ENCODE results near the gene SLC16A7. TPM values are rescaled to one million over a fixed set of nuclear protein-coding genes. Genes with fewer than 3 reads are reported as not detected.
A peak's percentile ranks its signal among the peaks of the same experiment; 100 is the strongest.
"Not testable (repeated sequence)": the region's sequence is repeated elsewhere in the genome, so short reads cannot be mapped to it uniquely, and the experiment has no call there.

The SLC16A7 gene
- total and polyA plus RNA-seq, 5 donors from 2014 or later, result 20.8 to 38.5 (median 24.1) TPM

- peak overlapping the region in 2 of 3 donors; percentile 8 to 20 for H3K27ac Mint-ChIP-seq
- DNase-seq (no peak), ATAC-seq (ENCODE audit: low read depth in 2 of 2) (no peak)
- H3K36me3 Mint-ChIP-seq, result peaks cover 18% of the 10 kb centered on the region
- H3K9me3 Mint-ChIP-seq, result no peaks in the 10 kb centered on the region
- H3K36me3 ChIP-seq (ENCODE audit: control insufficient read depth, insufficient read depth, low read length), result peaks cover 7% of the 10 kb centered on the region
- peaks cover 4% of the 10 kb centered on the region for H3K27me3 Mint-ChIP-seq
- H3K4me3 ChIP-seq (ENCODE audit: low read depth, low read length), result no peak overlapping the region
- H3K9me3 ChIP-seq (ENCODE audit: control insufficient read depth in 2 of 2, low read length in 2 of 2), result no peaks in the 10 kb centered on the region
- no peak overlapping the region for H3K27ac ChIP-seq (ENCODE audit: insufficient read depth, low read length, poor library complexity, severe bottlenecking)
- peak overlapping the region in 1 of 4 donors; percentile 59 for H3K4me3 Mint-ChIP-seq
- peaks cover 29 to 78% (median 57%) of the 10 kb centered on the region in 4 donors for H3K4me1 Mint-ChIP-seq
- H3K27me3 ChIP-seq (ENCODE audit: control insufficient read depth, insufficient read depth, low read length), result no peaks in the 10 kb centered on the region
- peaks cover 23% of the 10 kb centered on the region for H3K4me1 ChIP-seq (ENCODE audit: control insufficient read depth, insufficient read depth, low read length, poor library complexity, severe bottlenecking)
Measured at GRCh38 chr12:59600171-59600570, 4.3 kb downstream of the SLC16A7 start.

DNA sequence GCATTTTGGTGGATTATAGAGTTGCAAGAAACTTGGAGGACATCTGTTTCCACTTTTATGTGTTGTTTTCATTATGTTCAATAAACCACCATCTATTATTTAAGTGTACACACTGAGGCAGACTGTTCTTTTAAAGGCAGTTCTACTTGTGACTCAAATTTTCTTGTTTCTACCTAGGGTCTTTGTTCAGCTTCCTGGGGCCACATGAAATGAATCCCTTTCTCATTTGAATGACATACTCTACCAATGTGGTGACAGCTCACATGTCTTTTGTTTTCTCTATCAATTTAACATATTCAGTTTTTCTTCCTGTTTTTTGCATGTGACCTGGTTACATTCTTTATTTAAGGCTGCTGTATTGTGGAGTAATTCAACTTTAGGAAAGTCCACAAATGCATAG, 7.9 kb downstream of the SLC16A7 start:
- H3K36me3 ChIP-seq (ENCODE audit: control insufficient read depth, insufficient read depth, low read length), result peaks cover 7% of the 10 kb centered on the region
- DNase-seq, result no peak
- H3K27ac ChIP-seq (ENCODE audit: insufficient read depth, low read length, poor library complexity, severe bottlenecking), result no peak overlapping the region
- Mint-ChIP-seq H3K27ac (peak overlapping the region in 1 of 3 donors; percentile 14), H3K9me3 (no peaks in the 10 kb centered on the region), H3K27me3 (no peaks in the 10 kb centered on the region), H3K4me3 (no peak overlapping the region), H3K4me1 (peaks cover 30 to 68% (median 54%) of the 10 kb centered on the region in 4 donors), H3K36me3 (peaks cover 29% of the 10 kb centered on the region)
- no peaks in the 10 kb centered on the region for H3K9me3 ChIP-seq (ENCODE audit: control insufficient read depth in 2 of 2, low read length in 2 of 2)
- ATAC-seq (ENCODE audit: low read depth in 2 of 2), result no peak
- H3K27me3 ChIP-seq (ENCODE audit: control insufficient read depth, insufficient read depth, low read length), result no peaks in the 10 kb centered on the region
- H3K4me1 ChIP-seq (ENCODE audit: control insufficient read depth, insufficient read depth, low read length, poor library complexity, severe bottlenecking), result peaks cover 5% of the 10 kb centered on the region
- no peak overlapping the region for H3K4me3 ChIP-seq (ENCODE audit: low read depth, low read length)

GRCh38 chr12:59612823-59613434, 17.1 kb downstream of the SLC16A7 start:
- peaks cover 6 to 21% (median 14%) of the 10 kb centered on the region in 4 donors for H3K4me1 Mint-ChIP-seq
- DNase-seq; H3K27me3 ChIP-seq (ENCODE audit: control insufficient read depth, insufficient read depth, low read length); H3K4me3 ChIP-seq (ENCODE audit: low read depth, low read length); H3K27ac ChIP-seq (ENCODE audit: insufficient read depth, low read length, poor library complexity, severe bottlenecking); ATAC-seq (ENCODE audit: low read depth in 2 of 2); H3K27me3 Mint-ChIP-seq; H3K27ac Mint-ChIP-seq; H3K4me1 ChIP-seq (ENCODE audit: control insufficient read depth, insufficient read depth, low read length, poor library complexity, severe bottlenecking): not testable (repeated sequence)
- peaks cover 0 to 22% (median 7%) of the 10 kb centered on the region in 7 donors for H3K9me3 Mint-ChIP-seq
- Histone ChIP-seq H3K36me3 (ENCODE audit: control insufficient read depth, insufficient read depth, low read length) (peaks cover 29% of the 10 kb centered on the region), H3K9me3 (ENCODE audit: control insufficient read depth in 2 of 2, low read length in 2 of 2) (peaks cover 17 to 28% of the 10 kb centered on the region in 2 experiments)
- H3K36me3 Mint-ChIP-seq, result peaks cover 49% of the 10 kb centered on the region
- peak overlapping the region in 1 of 4 donors; percentile 61 for H3K4me3 Mint-ChIP-seq

DNA sequence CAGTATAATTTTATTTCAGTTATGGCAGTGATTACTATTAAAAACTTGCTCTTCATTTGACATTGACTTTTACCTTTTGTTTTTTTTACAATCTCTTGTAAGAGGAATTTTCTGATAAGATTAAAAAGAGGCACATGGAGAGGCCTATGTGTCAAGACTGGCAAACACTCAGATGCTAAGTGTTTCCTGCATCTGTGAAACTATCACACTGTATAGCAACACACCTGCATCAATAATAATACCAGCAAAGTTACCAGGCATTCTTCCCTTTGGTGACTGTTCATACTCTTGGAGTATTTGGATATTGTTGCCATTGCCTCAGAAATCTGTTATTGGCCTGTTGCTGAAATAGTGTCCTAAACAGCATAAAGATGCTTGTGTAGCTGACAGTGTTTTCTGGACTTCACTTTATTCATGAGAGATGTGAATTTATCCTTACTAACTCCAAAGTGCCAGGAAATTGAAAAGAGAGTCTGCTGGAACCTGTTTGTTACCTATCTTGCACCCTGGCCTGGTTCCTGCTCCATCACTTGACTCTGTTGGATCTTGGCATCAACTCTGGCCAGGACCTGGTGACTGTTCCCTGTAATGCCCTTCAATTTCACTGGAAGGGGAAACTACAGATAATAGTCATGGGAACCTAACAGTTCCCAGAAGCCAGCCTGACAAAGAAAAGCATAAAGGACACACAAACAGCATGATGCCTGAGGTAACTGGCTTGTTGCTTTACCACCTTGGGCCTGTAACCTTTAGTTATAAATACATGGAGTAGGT, 19.8 kb downstream of the SLC16A7 start:
- H3K4me1 Mint-ChIP-seq, result peaks cover 15 to 42% (median 32%) of the 10 kb centered on the region in 4 donors

GRCh38 chr12:59619461-59620240, 23.8 kb downstream of the SLC16A7 start:
- Mint-ChIP-seq H3K36me3 (peaks cover 8% of the 10 kb centered on the region), H3K4me3 (peak overlapping the region in 1 of 4 donors; percentile 23)

More for the DNA sequence above, 19.8 kb downstream of the SLC16A7 start:
- no peak for DNase-seq
- ATAC-seq (ENCODE audit: low read depth in 2 of 2), result no peak
- Mint-ChIP-seq H3K27ac (peak overlapping the region; percentile 23 to 80 (median 36)), H3K36me3 (peaks cover 33% of the 10 kb centered on the region), H3K9me3 (peaks cover 0 to 20% (median 5%) of the 10 kb centered on the region in 7 donors), H3K27me3 (no peaks in the 10 kb centered on the region), H3K4me3 (no peak overlapping the region)
- Histone ChIP-seq H3K4me1 (ENCODE audit: control insufficient read depth, insufficient read depth, low read length, poor library complexity, severe bottlenecking) (peaks cover 3% of the 10 kb centered on the region), H3K4me3 (ENCODE audit: low read depth, low read length) (no peak overlapping the region), H3K27ac (ENCODE audit: insufficient read depth, low read length, poor library complexity, severe bottlenecking) (no peak overlapping the region), H3K36me3 (ENCODE audit: control insufficient read depth, insufficient read depth, low read length) (peaks cover 22% of the 10 kb centered on the region), H3K27me3 (ENCODE audit: control insufficient read depth, insufficient read depth, low read length) (no peaks in the 10 kb centered on the region), H3K9me3 (ENCODE audit: control insufficient read depth in 2 of 2, low read length in 2 of 2) (peaks cover 15 to 28% of the 10 kb centered on the region in 2 experiments)

DNA sequence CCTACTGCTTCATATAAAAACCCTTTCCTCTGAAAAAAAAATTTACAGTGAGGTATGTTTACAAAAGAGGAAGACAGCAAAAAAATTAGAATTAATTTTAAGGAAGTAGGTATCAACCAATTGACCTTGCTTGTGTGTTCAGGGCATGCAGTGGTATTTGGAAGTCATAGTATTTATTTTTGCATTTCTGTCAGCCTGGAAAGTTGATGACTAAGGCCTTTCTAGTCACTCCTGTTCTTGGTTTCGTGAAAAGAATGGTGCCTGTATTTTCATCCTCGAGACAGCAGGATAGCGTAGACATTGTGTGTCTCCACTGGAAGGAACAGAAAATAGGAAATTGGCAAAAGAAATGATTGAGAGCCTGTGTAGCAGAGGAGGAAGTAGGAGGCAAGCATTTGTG, 24.5 kb downstream of the SLC16A7 start:
- peaks cover 6% of the 10 kb centered on the region for H3K36me3 Mint-ChIP-seq
- H3K4me1 Mint-ChIP-seq, result peaks cover 33 to 70% (median 34%) of the 10 kb centered on the region in 4 donors
- Histone ChIP-seq H3K36me3 (ENCODE audit: control insufficient read depth, insufficient read depth, low read length) (no peaks in the 10 kb centered on the region), H3K27ac (ENCODE audit: insufficient read depth, low read length, poor library complexity, severe bottlenecking) (no peak overlapping the region), H3K4me1 (ENCODE audit: control insufficient read depth, insufficient read depth, low read length, poor library complexity, severe bottlenecking) (peaks cover 3% of the 10 kb centered on the region), H3K9me3 (ENCODE audit: control insufficient read depth in 2 of 2, low read length in 2 of 2) (no peaks in the 10 kb centered on the region), H3K27me3 (ENCODE audit: control insufficient read depth, insufficient read depth, low read length) (no peaks in the 10 kb centered on the region), H3K4me3 (ENCODE audit: low read depth, low read length) (no peak overlapping the region)
- ATAC-seq (ENCODE audit: low read depth in 2 of 2) (no peak), DNase-seq (no peak)
- peak overlapping the region in 1 of 3 donors; percentile 2 for H3K27ac Mint-ChIP-seq
- H3K4me3 Mint-ChIP-seq, result no peak overlapping the region
- peaks cover 0 to under 1% (median 0%) of the 10 kb centered on the region in 7 donors for H3K9me3 Mint-ChIP-seq
- no peaks in the 10 kb centered on the region for H3K27me3 Mint-ChIP-seq

More at GRCh38 chr12:59619461-59620240, 23.8 kb downstream of the SLC16A7 start:
- Histone ChIP-seq H3K27ac (ENCODE audit: insufficient read depth, low read length, poor library complexity, severe bottlenecking) (no peak overlapping the region), H3K4me1 (ENCODE audit: control insufficient read depth, insufficient read depth, low read length, poor library complexity, severe bottlenecking) (peaks cover 3% of the 10 kb centered on the region), H3K4me3 (ENCODE audit: low read depth, low read length) (peak overlapping the region; percentile 4), H3K27me3 (ENCODE audit: control insufficient read depth, insufficient read depth, low read length) (no peaks in the 10 kb centered on the region), H3K9me3 (ENCODE audit: control insufficient read depth in 2 of 2, low read length in 2 of 2) (no peaks in the 10 kb centered on the region), H3K36me3 (ENCODE audit: control insufficient read depth, insufficient read depth, low read length) (no peaks in the 10 kb centered on the region)
- DNase-seq (peak in 1 of 3 donors; percentile 7), ATAC-seq (ENCODE audit: low read depth in 2 of 2) (peak in 1 of 2 donors; percentile 52)
- Mint-ChIP-seq H3K27ac (peak overlapping the region in 1 of 3 donors; percentile 42), H3K4me1 (peaks cover 31 to 67% (median 37%) of the 10 kb centered on the region in 4 donors), H3K9me3 (peaks cover 0 to 5% (median 0%) of the 10 kb centered on the region in 7 donors), H3K27me3 (no peaks in the 10 kb centered on the region)

DNA sequence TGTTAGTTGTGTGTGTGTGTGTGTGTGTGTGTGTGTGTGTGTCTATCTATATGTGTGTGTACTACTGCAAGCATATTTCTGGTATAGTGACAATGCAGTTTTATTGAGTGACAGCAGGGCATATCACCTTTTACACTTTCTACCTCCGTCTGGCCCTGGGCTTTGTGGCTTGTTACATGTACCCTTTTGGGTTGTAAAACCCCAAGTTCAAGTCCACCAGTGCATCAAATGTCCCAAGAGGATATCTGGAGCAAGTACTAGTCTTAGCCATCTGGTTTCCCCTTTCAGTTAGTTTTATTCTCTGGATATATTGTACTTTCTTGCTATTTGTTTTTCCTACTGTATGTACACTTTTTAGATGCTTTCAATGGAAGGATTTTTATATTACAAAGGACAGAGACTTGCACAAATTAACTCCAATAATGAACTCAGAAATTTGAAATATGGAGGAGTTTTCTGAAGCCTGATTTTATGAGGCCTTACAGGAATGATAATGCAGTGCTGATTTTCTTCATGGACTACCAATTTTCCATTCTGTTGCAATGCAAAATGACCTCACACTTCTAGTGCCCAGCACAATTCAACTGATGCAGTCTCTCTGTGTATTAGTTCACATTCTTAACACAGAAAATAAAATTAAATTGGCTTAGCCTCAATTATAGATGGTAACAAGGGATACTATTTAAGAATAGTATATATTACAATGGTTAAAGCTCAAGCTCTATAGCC, 29.1 kb downstream of the SLC16A7 start:
- no peaks in the 10 kb centered on the region for H3K27me3 Mint-ChIP-seq
- H3K4me3 Mint-ChIP-seq, result no peak overlapping the region
- DNase-seq (no peak), ATAC-seq (ENCODE audit: low read depth in 2 of 2) (no peak)
- Histone ChIP-seq H3K4me1 (ENCODE audit: control insufficient read depth, insufficient read depth, low read length, poor library complexity, severe bottlenecking) (no peaks in the 10 kb centered on the region), H3K36me3 (ENCODE audit: control insufficient read depth, insufficient read depth, low read length) (no peaks in the 10 kb centered on the region), H3K27ac (ENCODE audit: insufficient read depth, low read length, poor library complexity, severe bottlenecking) (no peak overlapping the region), H3K9me3 (ENCODE audit: control insufficient read depth in 2 of 2, low read length in 2 of 2) (no peaks in the 10 kb centered on the region), H3K4me3 (ENCODE audit: low read depth, low read length) (no peak overlapping the region), H3K27me3 (ENCODE audit: control insufficient read depth, insufficient read depth, low read length) (no peaks in the 10 kb centered on the region)
- peaks cover 10% of the 10 kb centered on the region for H3K36me3 Mint-ChIP-seq
- H3K9me3 Mint-ChIP-seq, result peaks cover 0 to 2% (median 0%) of the 10 kb centered on the region in 7 donors
- H3K4me1 Mint-ChIP-seq, result peaks cover 29 to 71% (median 44%) of the 10 kb centered on the region in 4 donors
- H3K27ac Mint-ChIP-seq, result peak overlapping the region in 1 of 3 donors; percentile 12

Measured in CD4-positive, CD25-positive, alpha-beta regulatory T cell (primary cell).